Measurements from ENCODE around the gene B4GALT1.
A peak's percentile ranks its signal among the peaks of the same experiment; 100 is the strongest.

Gene B4GALT1

GRCh38 chr9:33209394-33209793, 42.3 kb upstream of the B4GALT1 start:
- no peak overlapping the region for H3K18ac ChIP-seq (ENCODE audit: low read depth in 1 of 2, low read length in 2 of 2)
- no peaks in the 10 kb centered on the region for H3K36me3 ChIP-seq (ENCODE audit: control insufficient read depth in 1 of 2, insufficient read depth in 2 of 2, low read depth in 1 of 2, low read length in 2 of 2)
- no peak overlapping the region for H2BK12ac ChIP-seq (ENCODE audit: low read length in 2 of 2)
- H3K23ac ChIP-seq (ENCODE audit: low read length in 2 of 2): no peak overlapping the region
- no peaks in the 10 kb centered on the region for H3K9me3 ChIP-seq (ENCODE audit: control insufficient read depth, low read length)
- H4K8ac ChIP-seq (ENCODE audit: low read length): no peak overlapping the region
- WGBS: no CpG with 5 or more reads among the region's 1 CpG
- H3K4me2 ChIP-seq (ENCODE audit: low read length, poor library complexity, severe bottlenecking): no peak overlapping the region
- H3K14ac ChIP-seq (ENCODE audit: low read length in 2 of 2): no peak overlapping the region
- H4K91ac ChIP-seq (ENCODE audit: low read length): no peak overlapping the region
- no peak overlapping the region for H3K9ac ChIP-seq (ENCODE audit: low read length)
- H3K4ac ChIP-seq (ENCODE audit: low read depth in 1 of 2, low read length in 2 of 2): no peak overlapping the region
- no peaks in the 10 kb centered on the region for H3K79me1 ChIP-seq (replicated peaks; ENCODE audit: low read length, poor library complexity, severe bottlenecking)
- no peak overlapping the region for H2AFZ ChIP-seq (ENCODE audit: low read depth, low read length)
- no peak for DNase-seq
- H2BK15ac ChIP-seq (ENCODE audit: low read depth, poor library complexity, severe bottlenecking): no peak overlapping the region
- no peak overlapping the region for H2BK120ac ChIP-seq (ENCODE audit: low read depth, low read length)
- peaks cover 3 to 18% of the 10 kb centered on the region in 2 experiments for H3K27me3 ChIP-seq (ENCODE audit: control insufficient read depth in 1 of 2, insufficient read depth in 1 of 2, low read length in 2 of 2)
- H3K27ac ChIP-seq (ENCODE audit: low read length, poor library complexity, severe bottlenecking): no peak overlapping the region
- H3K4me3 ChIP-seq (ENCODE audit: insufficient read depth in 1 of 2, low read depth in 1 of 2, low read length in 2 of 2): no peak overlapping the region
- H2AK5ac ChIP-seq (ENCODE audit: low read length, severe bottlenecking): no peak overlapping the region
- H3K4me1 ChIP-seq (ENCODE audit: control insufficient read depth, insufficient read depth, low read depth, low read length): peaks cover 5% of the 10 kb centered on the region
- H2BK5ac ChIP-seq (ENCODE audit: low read depth, low read length, poor library complexity, severe bottlenecking): no peak overlapping the region

DNA sequence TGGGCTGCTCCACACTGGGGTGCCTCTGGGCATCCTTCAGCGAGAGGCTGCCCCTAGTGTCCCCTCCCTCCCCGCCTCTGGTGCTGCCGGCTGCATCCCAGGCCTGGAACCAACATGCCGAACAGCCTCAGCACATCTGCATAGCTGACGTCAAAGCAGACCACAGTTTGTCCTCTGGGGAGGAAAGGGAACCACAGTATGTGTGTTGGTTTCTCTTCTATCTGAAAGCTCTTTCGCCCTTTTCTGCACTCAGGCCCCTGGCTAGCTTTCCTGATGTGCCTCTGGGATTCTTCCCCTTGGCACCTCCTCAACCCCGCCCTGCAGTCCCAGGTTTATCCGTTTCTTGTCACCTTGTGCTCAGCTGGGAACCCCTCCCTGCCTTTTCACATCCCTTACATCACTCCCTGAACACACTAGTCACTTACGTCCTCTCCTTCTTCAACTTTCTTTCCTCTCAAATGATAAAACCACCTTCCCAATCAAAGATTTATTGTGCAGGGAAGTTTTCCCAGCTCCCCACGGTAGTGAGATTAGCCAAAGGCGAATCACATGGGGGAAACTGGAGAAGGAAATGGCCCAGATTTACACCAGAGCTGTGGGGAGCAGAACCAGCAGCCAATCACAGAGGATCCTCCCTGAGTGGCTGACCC, 35.5 kb upstream of the B4GALT1 start:
- no peak overlapping the region for H4K91ac ChIP-seq (ENCODE audit: low read length)
- H3K4me3 ChIP-seq (ENCODE audit: insufficient read depth in 1 of 2, low read depth in 1 of 2, low read length in 2 of 2): peak overlapping the region in 1 of 2 experiments; percentile 38
- 64% methylated on average over 10 of the region's 11 CpGs for WGBS
- peak overlapping the region; percentile 30 for H2BK15ac ChIP-seq (ENCODE audit: low read depth, poor library complexity, severe bottlenecking)
- no peak overlapping the region for H3K18ac ChIP-seq (ENCODE audit: low read depth in 1 of 2, low read length in 2 of 2)
- H2BK120ac ChIP-seq (ENCODE audit: low read depth, low read length): no peak overlapping the region
- H3K4ac ChIP-seq (ENCODE audit: low read depth in 1 of 2, low read length in 2 of 2): no peak overlapping the region
- peak overlapping the region; percentile 60 for H3K9ac ChIP-seq (ENCODE audit: low read length)
- no peaks in the 10 kb centered on the region for H3K79me1 ChIP-seq (replicated peaks; ENCODE audit: low read length, poor library complexity, severe bottlenecking)
- H3K4me2 ChIP-seq (ENCODE audit: low read length, poor library complexity, severe bottlenecking): no peak overlapping the region
- no peaks in the 10 kb centered on the region for H3K36me3 ChIP-seq (ENCODE audit: control insufficient read depth in 1 of 2, insufficient read depth in 2 of 2, low read depth in 1 of 2, low read length in 2 of 2)
- H3K9me3 ChIP-seq (ENCODE audit: control insufficient read depth, low read length): no peaks in the 10 kb centered on the region
- H4K8ac ChIP-seq (ENCODE audit: low read length): no peak overlapping the region
- peak; percentile 77 for DNase-seq
- no peak overlapping the region for H2BK5ac ChIP-seq (ENCODE audit: low read depth, low read length, poor library complexity, severe bottlenecking)
- H3K23ac ChIP-seq (ENCODE audit: low read length in 2 of 2): no peak overlapping the region
- H3K27me3 ChIP-seq (ENCODE audit: control insufficient read depth in 1 of 2, insufficient read depth in 1 of 2, low read length in 2 of 2): peaks cover 3 to 48% of the 10 kb centered on the region in 2 experiments
- peak overlapping the region in 1 of 2 experiments; percentile 21 for H2BK12ac ChIP-seq (ENCODE audit: low read length in 2 of 2)
- H3K14ac ChIP-seq (ENCODE audit: low read length in 2 of 2): no peak overlapping the region
- no peaks in the 10 kb centered on the region for H3K4me1 ChIP-seq (ENCODE audit: control insufficient read depth, insufficient read depth, low read depth, low read length)
- H2AFZ ChIP-seq (ENCODE audit: low read depth, low read length): no peak overlapping the region
- H3K27ac ChIP-seq (ENCODE audit: low read length, poor library complexity, severe bottlenecking): no peak overlapping the region
- peak overlapping the region; percentile 9 for H2AK5ac ChIP-seq (ENCODE audit: low read length, severe bottlenecking)

- Histone ChIP-seq H3K4me2 (ENCODE audit: low read length, poor library complexity, severe bottlenecking) (no peak overlapping the region), H2BK120ac (ENCODE audit: low read depth, low read length) (no peak overlapping the region), H3K23ac (ENCODE audit: low read length in 2 of 2) (no peak overlapping the region), H3K9me3 (ENCODE audit: control insufficient read depth, low read length) (no peaks in the 10 kb centered on the region), H3K4ac (ENCODE audit: low read depth in 1 of 2, low read length in 2 of 2) (no peak overlapping the region), H2AFZ (ENCODE audit: low read depth, low read length) (no peak overlapping the region), H3K9ac (ENCODE audit: low read length) (no peak overlapping the region), H3K27me3 (ENCODE audit: control insufficient read depth in 1 of 2, insufficient read depth in 1 of 2, low read length in 2 of 2) (peaks cover 3 to 52% of the 10 kb centered on the region in 2 experiments), H2AK5ac (ENCODE audit: low read length, severe bottlenecking) (no peak overlapping the region), H2BK15ac (ENCODE audit: low read depth, poor library complexity, severe bottlenecking) (no peak overlapping the region), H2BK12ac (ENCODE audit: low read length in 2 of 2) (no peak overlapping the region), H3K14ac (ENCODE audit: low read length in 2 of 2) (no peak overlapping the region), H3K18ac (ENCODE audit: low read depth in 1 of 2, low read length in 2 of 2) (no peak overlapping the region), H4K8ac (ENCODE audit: low read length) (no peak overlapping the region), H3K4me1 (ENCODE audit: control insufficient read depth, insufficient read depth, low read depth, low read length) (no peaks in the 10 kb centered on the region), H3K27ac (ENCODE audit: low read length, poor library complexity, severe bottlenecking) (no peak overlapping the region), H3K36me3 (ENCODE audit: control insufficient read depth in 1 of 2, insufficient read depth in 2 of 2, low read depth in 1 of 2, low read length in 2 of 2) (no peaks in the 10 kb centered on the region), H4K91ac (ENCODE audit: low read length) (no peak overlapping the region), H2BK5ac (ENCODE audit: low read depth, low read length, poor library complexity, severe bottlenecking) (no peak overlapping the region), H3K4me3 (ENCODE audit: insufficient read depth in 1 of 2, low read depth in 1 of 2, low read length in 2 of 2) (no peak overlapping the region), H3K79me1 (replicated peaks; ENCODE audit: low read length, poor library complexity, severe bottlenecking) (no peaks in the 10 kb centered on the region)
- 92% methylated on average over 1 of the region's 1 CpG for WGBS
- DNase-seq: no peak
Measured at GRCh38 chr9:33202018-33202417, 34.9 kb upstream of the B4GALT1 start.

GRCh38 chr9:33198165-33198564, 31.0 kb upstream of the B4GALT1 start:
- Histone ChIP-seq H3K4me2 (ENCODE audit: low read length, poor library complexity, severe bottlenecking) (no peak overlapping the region), H3K27ac (ENCODE audit: low read length, poor library complexity, severe bottlenecking) (no peak overlapping the region), H3K23ac (ENCODE audit: low read length in 2 of 2) (no peak overlapping the region), H2BK5ac (ENCODE audit: low read depth, low read length, poor library complexity, severe bottlenecking) (no peak overlapping the region), H4K91ac (ENCODE audit: low read length) (no peak overlapping the region), H2BK12ac (ENCODE audit: low read length in 2 of 2) (no peak overlapping the region), H3K18ac (ENCODE audit: low read depth in 1 of 2, low read length in 2 of 2) (no peak overlapping the region), H3K4me1 (ENCODE audit: control insufficient read depth, insufficient read depth, low read depth, low read length) (no peaks in the 10 kb centered on the region), H3K4me3 (ENCODE audit: insufficient read depth in 1 of 2, low read depth in 1 of 2, low read length in 2 of 2) (peak overlapping the region in 1 of 2 experiments; percentile 45), H3K9me3 (ENCODE audit: control insufficient read depth, low read length) (no peaks in the 10 kb centered on the region), H2AK5ac (ENCODE audit: low read length, severe bottlenecking) (no peak overlapping the region), H3K27me3 (ENCODE audit: control insufficient read depth in 1 of 2, insufficient read depth in 1 of 2, low read length in 2 of 2) (peaks cover 0 to 27% of the 10 kb centered on the region in 2 experiments), H4K8ac (ENCODE audit: low read length) (no peak overlapping the region), H3K9ac (ENCODE audit: low read length) (peak overlapping the region; percentile 71), H3K14ac (ENCODE audit: low read length in 2 of 2) (no peak overlapping the region), H2AFZ (ENCODE audit: low read depth, low read length) (no peak overlapping the region), H2BK15ac (ENCODE audit: low read depth, poor library complexity, severe bottlenecking) (no peak overlapping the region), H2BK120ac (ENCODE audit: low read depth, low read length) (no peak overlapping the region), H3K79me1 (replicated peaks; ENCODE audit: low read length, poor library complexity, severe bottlenecking) (no peaks in the 10 kb centered on the region), H3K36me3 (ENCODE audit: control insufficient read depth in 1 of 2, insufficient read depth in 2 of 2, low read depth in 1 of 2, low read length in 2 of 2) (no peaks in the 10 kb centered on the region), H3K4ac (ENCODE audit: low read depth in 1 of 2, low read length in 2 of 2) (no peak overlapping the region)
- DNase-seq: no peak
- 88% methylated on average over 6 of the region's 6 CpGs for WGBS

All from mesenchymal stem cell (in vitro differentiated cells and primary cell).